GM12865 (cell line): ENCODE measurements around the gene ULK2.

Experiments
- DNase-seq: peaks from one replicate; pipeline ENCODE4 v3.0.0; 2010; ENCODE audit warnings: low read depth
- H3K4me3 ChIP-seq: 2 replicates; pipeline ENCODE4 v1.5.1; 2011; ENCODE audit warnings: mild to moderate bottlenecking, low read depth, low read length, control low read depth
- TF ChIP-seq, protein P1 (sequence below): IDR thresholded peaks from 2 replicates; pipeline ENCODE4 v1.5.1; 2011; ENCODE audit warnings: low read length, control low read depth, low read depth, inconsistent platforms; ENCODE audit not compliant: insufficient read depth; ENCODE audit errors: missing control alignments

The ULK2 gene

DNA sequence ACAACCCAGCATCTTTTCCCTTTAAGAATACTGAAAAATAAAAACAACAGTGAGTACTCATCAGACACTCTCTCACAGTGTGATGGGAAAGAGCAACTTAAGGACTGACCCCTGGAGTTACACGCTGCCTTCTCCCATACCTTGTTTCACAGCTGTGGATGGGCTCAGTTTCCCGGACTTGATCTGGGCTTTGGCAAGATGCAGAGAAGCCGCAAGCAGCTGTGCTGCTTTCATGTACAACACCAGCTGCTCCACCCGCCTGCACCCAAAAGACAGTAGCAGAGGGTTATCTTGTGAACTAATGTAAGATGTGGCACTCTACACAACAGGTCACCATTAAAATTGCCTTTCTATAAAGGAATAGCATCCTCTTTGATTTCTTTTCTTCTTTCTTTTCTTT, 86.9 kb downstream of the ULK2 start:
- TF ChIP-seq, protein P1, sequence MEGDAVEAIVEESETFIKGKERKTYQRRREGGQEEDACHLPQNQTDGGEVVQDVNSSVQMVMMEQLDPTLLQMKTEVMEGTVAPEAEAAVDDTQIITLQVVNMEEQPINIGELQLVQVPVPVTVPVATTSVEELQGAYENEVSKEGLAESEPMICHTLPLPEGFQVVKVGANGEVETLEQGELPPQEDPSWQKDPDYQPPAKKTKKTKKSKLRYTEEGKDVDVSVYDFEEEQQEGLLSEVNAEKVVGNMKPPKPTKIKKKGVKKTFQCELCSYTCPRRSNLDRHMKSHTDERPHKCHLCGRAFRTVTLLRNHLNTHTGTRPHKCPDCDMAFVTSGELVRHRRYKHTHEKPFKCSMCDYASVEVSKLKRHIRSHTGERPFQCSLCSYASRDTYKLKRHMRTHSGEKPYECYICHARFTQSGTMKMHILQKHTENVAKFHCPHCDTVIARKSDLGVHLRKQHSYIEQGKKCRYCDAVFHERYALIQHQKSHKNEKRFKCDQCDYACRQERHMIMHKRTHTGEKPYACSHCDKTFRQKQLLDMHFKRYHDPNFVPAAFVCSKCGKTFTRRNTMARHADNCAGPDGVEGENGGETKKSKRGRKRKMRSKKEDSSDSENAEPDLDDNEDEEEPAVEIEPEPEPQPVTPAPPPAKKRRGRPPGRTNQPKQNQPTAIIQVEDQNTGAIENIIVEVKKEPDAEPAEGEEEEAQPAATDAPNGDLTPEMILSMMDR = no peak
- no peak for DNase-seq
- H3K4me3 ChIP-seq = no peak overlapping the region

DNA sequence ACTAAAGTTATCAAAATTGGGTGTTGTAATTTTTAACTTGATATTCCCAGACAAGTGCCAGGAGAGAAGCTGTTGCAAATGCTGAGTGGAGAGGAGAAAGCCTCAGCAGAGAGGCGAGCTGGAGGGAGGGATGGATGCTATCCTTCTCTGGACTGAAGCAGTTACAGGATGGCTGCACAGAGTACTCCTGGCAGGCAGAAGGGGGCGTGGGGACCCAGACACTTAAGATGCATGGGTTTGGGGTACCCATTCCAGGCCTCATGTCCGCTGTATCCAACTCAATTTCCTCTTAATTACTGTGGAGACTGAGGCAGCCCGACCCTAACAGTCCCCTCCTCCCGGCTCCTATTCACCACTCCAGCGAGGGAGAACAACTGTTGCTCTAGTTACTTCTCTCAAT, 94.2 kb downstream of the ULK2 start:
- no peak for DNase-seq
- H3K4me3 ChIP-seq = no peak overlapping the region
- TF ChIP-seq, protein P1 = no peak

DNA sequence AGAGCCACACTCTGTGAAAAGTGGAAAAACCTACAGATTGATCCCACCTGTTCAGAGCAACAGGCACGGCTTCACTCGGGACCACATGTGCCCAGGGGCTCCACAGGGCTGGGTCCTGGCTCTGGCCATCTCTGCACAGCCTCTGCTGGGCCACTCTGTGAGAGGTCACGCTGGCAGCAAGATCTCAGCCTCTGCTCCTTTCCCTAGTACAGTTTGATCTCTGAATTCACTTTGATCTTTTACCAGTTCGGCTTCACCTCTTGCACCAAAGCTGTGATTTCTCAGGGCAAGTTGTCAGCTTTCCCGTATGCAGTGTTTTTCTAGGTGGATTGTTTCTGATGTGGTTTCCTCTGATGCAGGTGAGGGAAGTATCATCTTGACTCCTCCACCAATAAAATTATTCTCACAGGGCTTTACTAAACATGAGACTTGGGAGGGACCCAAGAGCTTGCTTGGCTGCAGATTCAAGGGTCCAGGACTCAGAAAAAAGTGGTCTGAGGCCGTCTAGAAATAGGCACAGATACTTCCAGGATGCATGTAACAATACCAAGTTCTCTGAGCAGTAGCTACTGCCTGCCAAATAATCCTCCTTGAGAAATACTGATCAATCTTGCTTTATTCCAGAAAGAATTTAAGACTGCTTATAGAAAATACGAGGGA, 95.6 kb downstream of the ULK2 start:
- peak; percentile 50 for DNase-seq
- no peak overlapping the region for H3K4me3 ChIP-seq
- TF ChIP-seq, protein P1 = no peak

DNA sequence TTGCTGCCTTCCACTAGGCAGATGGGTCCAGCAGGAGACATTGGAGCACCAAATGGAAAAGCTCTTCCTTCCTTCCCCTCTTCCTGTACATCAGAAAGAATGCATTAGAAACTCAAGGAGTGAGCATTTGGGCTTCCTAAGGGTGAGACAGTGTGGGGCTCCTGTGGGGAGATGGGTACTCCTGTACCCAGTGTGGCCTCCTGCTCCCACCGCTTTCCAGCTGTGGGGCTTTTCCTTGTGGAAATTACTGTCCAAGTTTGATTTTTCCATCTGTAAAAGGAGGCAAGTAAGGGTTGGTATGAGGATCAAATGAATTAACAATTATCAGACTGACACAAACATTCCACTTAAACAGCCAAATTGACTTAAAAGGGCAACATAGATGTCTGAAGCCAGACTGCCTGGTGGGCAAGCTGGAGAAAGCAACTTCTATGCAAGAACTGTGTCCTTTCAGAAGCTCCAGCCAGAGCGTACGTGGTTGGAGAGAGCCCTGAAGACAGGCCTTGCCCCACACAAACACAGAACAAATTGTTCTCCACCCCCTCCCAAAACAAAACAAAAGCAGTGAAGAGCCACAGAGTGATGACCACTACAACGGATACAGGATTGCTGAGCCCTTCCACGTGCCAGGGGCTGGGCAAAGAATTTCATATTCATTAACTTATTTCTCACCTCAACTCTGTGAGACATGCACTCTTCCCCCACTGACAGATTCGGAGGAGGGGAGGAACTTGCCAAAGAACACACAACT, 96.6 kb downstream of the ULK2 start:
- no peak for DNase-seq
- no peak overlapping the region for H3K4me3 ChIP-seq
- TF ChIP-seq, protein P1 = no peak

DNA sequence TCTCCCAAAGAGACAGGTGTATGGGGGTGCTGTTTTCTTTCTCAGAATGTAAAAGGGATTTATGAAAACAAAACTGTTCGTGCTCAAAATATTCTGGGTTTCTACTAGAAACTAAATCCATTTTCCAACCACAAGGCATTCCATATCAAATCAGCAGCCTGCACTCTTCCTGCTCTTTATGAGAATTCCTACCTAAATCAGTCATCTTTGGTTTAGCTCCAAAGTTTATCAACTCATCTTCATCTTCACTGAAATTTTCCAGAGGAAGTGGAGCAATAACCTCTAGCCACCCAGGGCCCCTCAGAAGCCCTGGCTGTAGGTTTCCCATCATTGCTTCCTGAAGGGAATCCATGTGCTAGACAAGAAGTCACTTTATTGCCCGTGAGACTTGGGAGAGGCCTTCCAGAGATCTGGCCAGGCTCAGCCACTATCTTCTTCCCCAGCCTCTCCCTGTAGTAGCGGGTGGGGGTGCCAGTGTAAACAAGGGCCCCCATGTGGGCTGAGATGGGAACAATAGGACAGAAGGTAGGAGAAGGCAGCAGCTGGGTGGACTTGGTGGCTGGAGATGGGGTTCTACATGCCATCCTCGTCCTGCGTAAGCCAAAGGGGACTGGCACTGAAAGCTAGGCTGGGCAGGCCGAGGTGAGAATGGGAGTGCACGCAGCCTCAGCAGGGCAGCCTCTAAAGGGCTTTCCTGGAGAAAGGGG, 97.6 kb downstream of the ULK2 start:
- no peak for DNase-seq
- TF ChIP-seq, protein P1 = no peak
- no peak overlapping the region for H3K4me3 ChIP-seq

DNA sequence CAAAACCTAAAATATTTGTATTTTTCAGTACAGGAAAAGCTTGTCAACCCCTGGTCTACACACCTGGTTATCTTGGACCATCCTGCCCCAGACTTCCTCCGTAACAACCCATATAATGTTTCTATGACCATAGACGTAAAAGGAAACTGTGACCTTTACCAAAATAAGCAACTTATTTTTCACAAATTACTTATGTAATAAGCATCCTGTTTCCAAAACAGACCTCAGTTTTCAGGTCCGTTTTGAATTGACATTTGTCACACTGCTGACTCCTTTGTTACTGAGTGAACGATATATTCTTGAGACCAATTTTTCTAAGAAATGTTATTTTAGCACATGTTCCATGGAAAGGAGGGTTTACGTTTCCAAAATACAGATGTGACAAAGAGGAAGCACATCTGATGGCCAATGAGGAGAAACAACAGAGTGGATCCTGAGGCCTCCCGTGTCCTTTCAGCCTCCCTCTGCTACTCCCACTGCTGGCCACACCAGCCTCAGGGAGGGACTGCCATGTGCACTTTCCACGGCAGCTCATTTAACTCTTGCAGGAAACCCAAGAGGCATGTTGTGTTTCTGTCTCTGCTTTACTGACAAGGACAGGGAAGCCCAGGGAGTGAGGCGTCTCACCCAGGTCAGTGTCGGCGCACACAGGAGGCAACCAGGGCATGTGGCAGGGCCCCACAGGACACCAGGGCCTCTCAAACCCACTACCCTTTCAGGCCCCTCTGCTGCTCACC, 99.5 kb downstream of the ULK2 start:
- TF ChIP-seq, protein P1 = no peak

More for the DNA sequence above, 99.5 kb downstream of the ULK2 start:
- peak; percentile 57 for DNase-seq
- H3K4me3 ChIP-seq = no peak overlapping the region
